HCT116 (cell line): Measurements from ENCODE around the gene SRGAP3. TPM values are rescaled to one million over a fixed set of nuclear protein-coding genes. Genes with fewer than 3 reads are reported as not detected.

Source experiments
- ATAC-seq: fragments of 200-7000 bp; cut with Tn5 transposase; 2 replicates; pipeline ENCODE4 v1.9.1; 2020; ENCODE audit warnings: mild to moderate bottlenecking, moderate library complexity
- BruUV-seq: library from RNA; stranded (reverse); fragments of 400-500 nt; replicated peaks from 2 replicates; lab custom pipeline; 2021; lab: Mats Ljungman, UMichigan
- CTCF ChIA-PET: fragments of 300-600 bp; sonication (Branson Sonifier 250); formaldehyde crosslinking; loops from one replicate; lab custom pipeline; 2021; ENCODE audit warnings: antibody characterized with exemption; lab: Charles Lee
- POLR2A ChIA-PET: fragments of 300-600, 350-600 bp; sonication (Branson Sonifier 250); formaldehyde crosslinking; loops from one replicate; lab custom pipeline; 2021; ENCODE audit warnings: antibody characterized with exemption; lab: Charles Lee
- RAD21 ChIA-PET, 2 experiments: fragments of 300-600 bp; sonication (Branson Sonifier 250); formaldehyde crosslinking; loops; one replicate each; lab custom pipeline; 2023; ENCODE audit warnings: low total read pairs in 2 of 2; ENCODE audit not compliant: uncharacterized antibody in 2 of 2, unreplicated experiment in 2 of 2, low non-redundant PET in 1 of 2; lab: Charles Lee
- DNase-seq: peaks from one replicate; pipeline ENCODE4 v3.0.0-alpha.2; 2010; ENCODE audit warnings: low read depth, low spot score
- H2AFZ ChIP-seq: fragments of 200-600 bp; shearing (Covaris generic), sonication (generic); 2 replicates; pipeline ENCODE4 v1.6.1; 2017; ENCODE audit warnings: low read depth, mixed run types, mixed read lengths, antibody characterized with exemption, low read length; ENCODE audit not compliant: poor library complexity, severe bottlenecking
- H3K27ac ChIP-seq: 2 replicates; pipeline ENCODE4 v1.5.1; 2012; ENCODE audit warnings: low read depth, low read length
- H3K27me3 ChIP-seq: fragments of 200-600 bp; sonication (generic); 2 replicates; pipeline ENCODE4 v1.6.1; 2016; ENCODE audit warnings: mixed run types, low read length, mixed read lengths; ENCODE audit not compliant: insufficient read depth
- H3K36me3 ChIP-seq, 2 experiments: fragments of 200-500 bp in 1 of 2; fragments of 200-600 bp in 1 of 2; sonication (Bioruptor generic) in 1 of 2; sonication (generic) in 1 of 2; 2 replicates each; pipeline versions ENCODE4 v1.5.1 to v1.6.1; 2014 to 2016; ENCODE audit warnings: low read length in 2 of 2, inconsistent platforms in 1 of 2, mixed read lengths in 1 of 2, mixed run types in 1 of 2; ENCODE audit not compliant: insufficient read depth in 2 of 2, control insufficient read depth in 1 of 2
- H3K4me1 ChIP-seq, 2 experiments: fragments of 200-600 bp in 1 of 2; sonication (generic) in 1 of 2; 2 replicates each; pipeline versions ENCODE4 v1.5.1 to v1.6.1; 2012 to 2017; ENCODE audit warnings: low read length in 2 of 2, inconsistent platforms in 1 of 2, mild to moderate bottlenecking in 1 of 2, mixed read lengths in 1 of 2, mixed run types in 1 of 2, moderate library complexity in 1 of 2; ENCODE audit not compliant: insufficient read depth in 2 of 2, control insufficient read depth in 1 of 2
- H3K4me2 ChIP-seq: fragments of 200-600 bp; sonication (generic); 2 replicates; pipeline ENCODE4 v1.6.1; 2017; ENCODE audit warnings: mixed run types, low read length, mixed read lengths
- H3K4me3 ChIP-seq, 2 experiments: fragments of 200-600 bp in 1 of 2; sonication (generic) in 1 of 2; replicated peaks in 1 of 2; 2 replicates each; pipeline ENCODE4 v1.5.1; 2011 to 2016; ENCODE audit warnings: low read length in 2 of 2, control low read depth in 1 of 2, low read depth in 1 of 2, mild to moderate bottlenecking in 1 of 2, mixed read lengths in 1 of 2, mixed run types in 1 of 2
- H3K79me2 ChIP-seq: fragments of 200-600 bp; sonication (generic); 2 replicates; pipeline ENCODE4 v1.6.1; 2017; ENCODE audit warnings: mild to moderate bottlenecking, mixed run types, low read length, moderate library complexity, mixed read lengths; ENCODE audit not compliant: insufficient read depth
- H3K9ac ChIP-seq: fragments of 200-600 bp; sonication (generic); 2 replicates; pipeline ENCODE4 v1.6.1; 2016; ENCODE audit warnings: low read length, mixed read lengths
- H3K9me2 ChIP-seq: fragments of 200-600 bp; sonication (generic), shearing (Covaris generic); 2 replicates; pipeline ENCODE4 v1.6.1; 2017; ENCODE audit warnings: mixed run types, mild to moderate bottlenecking, moderate library complexity; ENCODE audit not compliant: insufficient read depth
- H3K9me3 ChIP-seq, 2 experiments: fragments of 200-500 bp in 1 of 2; fragments of 200-600 bp in 1 of 2; sonication (Bioruptor generic) in 1 of 2; sonication (generic) in 1 of 2; 2 replicates each; pipeline ENCODE4 v1.6.1; 2014 to 2017; ENCODE audit warnings: low read length in 2 of 2, mixed read lengths in 2 of 2, inconsistent platforms in 1 of 2, low read depth in 1 of 2, mild to moderate bottlenecking in 1 of 2, mixed run types in 1 of 2, moderate library complexity in 1 of 2; ENCODE audit not compliant: control insufficient read depth in 1 of 2, insufficient read depth in 1 of 2
- H4K20me1 ChIP-seq: fragments of 200-600 bp; sonication (generic), shearing (Covaris generic); 2 replicates; pipeline ENCODE4 v1.6.1; 2017; ENCODE audit warnings: mixed run types, mild to moderate bottlenecking, moderate library complexity; ENCODE audit not compliant: insufficient read depth
- CBX3 ChIP-seq: IDR thresholded peaks from 2 replicates; pipeline ENCODE4 v1.6.1; 2012; ENCODE audit warnings: low read depth
- CEBPB ChIP-seq: IDR thresholded peaks from 2 replicates; pipeline ENCODE4 v1.6.1; 2012; ENCODE audit warnings: low read depth
- ELF1 ChIP-seq: IDR thresholded peaks from 2 replicates; pipeline ENCODE4 v1.6.1; 2012; ENCODE audit warnings: low read depth, borderline replicate concordance
- EZH2 ChIP-seq: fragments of 200-600 bp; sonication (generic); IDR thresholded peaks from 2 replicates; pipeline ENCODE4 v1.6.1; 2017; ENCODE audit warnings: antibody characterized with exemption, mixed run types
- EZH2phosphoT487 ChIP-seq: fragments of 200-600 bp; IDR thresholded peaks from 2 replicates; pipeline ENCODE4 v1.6.1; 2018; ENCODE audit warnings: antibody characterized with exemption, borderline replicate concordance
- JUND ChIP-seq: IDR thresholded peaks from 2 replicates; pipeline ENCODE4 v1.6.1; 2012
- MAX ChIP-seq: IDR thresholded peaks from 2 replicates; pipeline ENCODE4 v1.6.1; 2012
- POLR2AphosphoS5 ChIP-seq: IDR thresholded peaks from 2 replicates; pipeline ENCODE4 v1.6.1; 2011; ENCODE audit warnings: mild to moderate bottlenecking, low read depth, low read length, moderate library complexity
- REST ChIP-seq: IDR thresholded peaks from 2 replicates; pipeline ENCODE4 v1.6.1; 2012; ENCODE audit warnings: low read depth
- SP1 ChIP-seq: IDR thresholded peaks from 2 replicates; pipeline ENCODE4 v1.6.1; 2012; ENCODE audit warnings: low read depth
- intact Hi-C: fragments of 100-400 bp; cut with micrococcal nuclease; formaldehyde crosslinking; loops from 2 replicates; pipeline ENCODE4 v1.10.0; 2022
- total RNA-seq: library from RNA; stranded (reverse); gene quantifications from one replicate; pipeline ENCODE4 v1.2.1, GENCODE V29; 2021; ENCODE audit not compliant: unreplicated experiment

SRGAP3 gene
- total RNA-seq, 1 experiment from 2014 or later, result 8.3 TPM

- Histone ChIP-seq H3K9ac (no peak overlapping the region), H3K27ac (no peak overlapping the region), H4K20me1 (no peaks in the 10 kb centered on the region), H3K79me2 (no peaks in the 10 kb centered on the region), H3K9me3 (peaks cover 0 to 4% of the 10 kb centered on the region in 2 experiments; a peak in 1 of 4 replicates), H2AFZ (no peak overlapping the region), H3K36me3 (no peaks in the 10 kb centered on the region), H3K27me3 (peaks cover 16% of the 10 kb centered on the region), H3K4me2 (no peak overlapping the region), H3K4me1 (peaks cover 0 to 4% of the 10 kb centered on the region in 2 experiments; a peak in 1 of 4 replicates), H3K4me3 (no peak overlapping the region), H3K9me2 (no peaks in the 10 kb centered on the region; the same call in 1 of the 2 replicates)
- POLR2A ChIA-PET, result no interaction called here
- RAD21 ChIA-PET, result no interaction called here
- TF ChIP-seq JUND (no peak), EZH2phosphoT487 (no peak), ELF1 (no peak), EZH2 (no peak), CEBPB (no peak), CBX3 (no peak), MAX (no peak), REST (no peak), POLR2AphosphoS5 (no peak), SP1 (no peak)
- no TSS peak for BruUV-seq
- intact Hi-C loops, result no loop called here
- CTCF ChIA-PET, result interaction anchor here (1.0 to 1.3 kb wide), 2 partner anchors 13 to 276 kb away, joined by 3 read pairs; no protein-coding TSS in a partner anchor
- ATAC-seq, result no peak
- no peak for DNase-seq
These were observed 274.1 kb downstream of the SRGAP3 start for GRCh38 chr3:8975081-8976020.
